HEK293 (cell line): Measurements from ENCODE around the gene NPPA.

Experiments
- CTCF ChIA-PET: fragments of 350-600 bp; formaldehyde crosslinking; extraction: SDS; loops from one replicate; lab custom pipeline; 2021; ENCODE audit warnings: antibody characterized with exemption; lab: Yijun Ruan, JAX
- POLR2A ChIA-PET: fragments of 300-600 bp; formaldehyde crosslinking; extraction: SDS; loops from one replicate; lab custom pipeline; 2020; ENCODE audit warnings: antibody characterized with exemption, inconsistent platforms; lab: Yijun Ruan, JAX
- H3K27ac ChIP-seq: fragments of 200-500 bp; sonication (Bioruptor generic); 2 replicates; pipeline ENCODE4 v1.5.1; 2014; ENCODE audit warnings: low read depth, low read length, control low read depth, inconsistent platforms; ENCODE audit errors: extremely low read depth
- H3K36me3 ChIP-seq, 2 experiments: fragments of 200-500 bp in 1 of 2; sonication (Bioruptor generic) in 1 of 2; 1 replicate in 1 of 2; 2 replicates in 1 of 2; pipeline ENCODE4 v1.5.1; 2014 to 2017; ENCODE audit warnings: inconsistent platforms in 2 of 2, low read length in 2 of 2; ENCODE audit not compliant: control insufficient read depth in 2 of 2, insufficient read depth in 1 of 2
- H3K4me1 ChIP-seq: fragments of 200-500 bp; sonication (Bioruptor generic); 2 replicates; pipeline ENCODE4 v1.5.1; 2014; ENCODE audit warnings: mild to moderate bottlenecking, low read length, inconsistent platforms; ENCODE audit not compliant: control insufficient read depth, insufficient read depth
- H3K4me3 ChIP-seq: 2 replicates; pipeline ENCODE4 v1.5.1; 2011; ENCODE audit warnings: low read depth, mild to moderate bottlenecking, control low read depth, low read length, moderate library complexity
- H3K9me3 ChIP-seq: fragments of 200-500 bp; sonication (Bioruptor generic); 2 replicates; pipeline ENCODE4 v1.5.1; 2014; ENCODE audit warnings: low read depth, low read length, inconsistent platforms; ENCODE audit not compliant: control insufficient read depth, insufficient read depth
- GLIS2 ChIP-seq: fragments of 450-650 bp; formaldehyde crosslinking; IDR thresholded peaks from 2 replicates; pipeline ENCODE4 v1.5.1; 2016; ENCODE audit warnings: missing biosample characterization, missing genetic modification characterization
- INSM2 ChIP-seq: fragments of 450-650 bp; formaldehyde crosslinking; IDR thresholded peaks from 2 replicates; pipeline ENCODE4 v1.5.1; 2016; ENCODE audit warnings: missing biosample characterization, missing genetic modification characterization
- PATZ1 ChIP-seq: fragments of 450-650 bp; formaldehyde crosslinking; IDR thresholded peaks from 2 replicates; pipeline ENCODE4 v1.5.1; 2016; ENCODE audit warnings: missing biosample characterization, missing genetic modification characterization
- PBX3 ChIP-seq: sonication (generic); formaldehyde crosslinking; IDR thresholded peaks from 2 replicates; pipeline ENCODE4 v1.8.1; 2022; ENCODE audit warnings: mild to moderate bottlenecking, moderate library complexity, missing genetic modification reagents
- PRDM4 ChIP-seq: fragments of 450-650 bp; formaldehyde crosslinking; IDR thresholded peaks from 2 replicates; pipeline ENCODE4 v1.5.1; 2017; ENCODE audit warnings: missing biosample characterization, missing genetic modification characterization
- SCRT2 ChIP-seq: fragments of 450-650 bp; formaldehyde crosslinking; IDR thresholded peaks from 2 replicates; pipeline ENCODE4 v1.5.1; 2016; ENCODE audit warnings: missing biosample characterization, missing genetic modification characterization
- YY1 ChIP-seq: fragments of 450-650 bp; formaldehyde crosslinking; IDR thresholded peaks from 2 replicates; pipeline ENCODE4 v1.5.1; 2018; ENCODE audit warnings: missing biosample characterization, missing genetic modification characterization
- ZNF174 ChIP-seq: fragments of 450-650 bp; formaldehyde crosslinking; IDR thresholded peaks from 2 replicates; pipeline ENCODE4 v1.5.0; 2017; ENCODE audit warnings: missing biosample characterization, mild to moderate bottlenecking, missing genetic modification characterization
- ZNF214 ChIP-seq: fragments of 450-650 bp; formaldehyde crosslinking; IDR thresholded peaks from 2 replicates; pipeline ENCODE4 v1.5.1; 2017; ENCODE audit warnings: missing biosample characterization, mild to moderate bottlenecking, missing genetic modification characterization, borderline replicate concordance
- ZNF221 ChIP-seq: fragments of 450-650 bp; formaldehyde crosslinking; IDR thresholded peaks from 2 replicates; pipeline ENCODE4 v1.5.1; 2017; ENCODE audit warnings: missing biosample characterization, missing genetic modification characterization, borderline replicate concordance
- ZNF23 ChIP-seq: fragments of 450-650 bp; formaldehyde crosslinking; IDR thresholded peaks from 2 replicates; pipeline ENCODE4 v1.5.1; 2016; ENCODE audit warnings: missing biosample characterization, missing genetic modification characterization, borderline replicate concordance
- ZNF341 ChIP-seq: fragments of 450-650 bp; formaldehyde crosslinking; IDR thresholded peaks from 2 replicates; pipeline ENCODE4; 2016; ENCODE audit warnings: low read depth, missing biosample characterization, missing genetic modification characterization
- ZNF426 ChIP-seq: fragments of 450-650 bp; formaldehyde crosslinking; IDR thresholded peaks from 2 replicates; pipeline ENCODE4 v1.5.1; 2017; ENCODE audit warnings: missing biosample characterization, missing genetic modification characterization, mild to moderate bottlenecking, inconsistent platforms, moderate library complexity
- ZNF530 ChIP-seq: fragments of 450-650 bp; formaldehyde crosslinking; IDR thresholded peaks from 2 replicates; pipeline ENCODE4 v1.5.1; 2016; ENCODE audit warnings: low read depth, missing biosample characterization, missing genetic modification characterization
- ZNF548 ChIP-seq: fragments of 450-650 bp; formaldehyde crosslinking; IDR thresholded peaks from 2 replicates; pipeline ENCODE4 v1.5.1; 2016; ENCODE audit warnings: missing biosample characterization, missing genetic modification characterization
- ZNF624 ChIP-seq: fragments of 450-650 bp; formaldehyde crosslinking; IDR thresholded peaks from 2 replicates; pipeline ENCODE4 v1.5.1; 2017; ENCODE audit warnings: missing biosample characterization, missing genetic modification characterization
- ZNF639 ChIP-seq: fragments of 450-650 bp; formaldehyde crosslinking; IDR thresholded peaks from 2 replicates; pipeline ENCODE4 v1.5.1; 2016; ENCODE audit warnings: missing biosample characterization, missing genetic modification characterization
- ZNF664 ChIP-seq: fragments of 450-650 bp; formaldehyde crosslinking; IDR thresholded peaks from 2 replicates; pipeline ENCODE4 v1.5.1; 2016; ENCODE audit warnings: missing biosample characterization, missing genetic modification characterization
- ZNF777 ChIP-seq: fragments of 450-650 bp; formaldehyde crosslinking; IDR thresholded peaks from 2 replicates; pipeline ENCODE4 v1.5.1; 2017; ENCODE audit warnings: missing biosample characterization, missing genetic modification characterization, borderline replicate concordance
- ZNF792 ChIP-seq: fragments of 450-650 bp; formaldehyde crosslinking; IDR thresholded peaks from 2 replicates; pipeline ENCODE4 v1.5.1; 2016; ENCODE audit warnings: missing biosample characterization, missing genetic modification characterization

NPPA gene

GRCh38 chr1:11825131-11825530 lies 22.5 kb downstream of the NPPA start:
- Histone ChIP-seq H3K4me1 (no peaks in the 10 kb centered on the region), H3K36me3 (peaks cover 5 to 87% of the 10 kb centered on the region in 2 experiments; a peak in 2 of 3 replicates), H3K4me3 (no peak overlapping the region), H3K9me3 (no peaks in the 10 kb centered on the region), H3K27ac (no peak overlapping the region)
- ChIA-PET CTCF (interaction anchor here (0.8 to 1.4 kb wide), 2 partner anchors 13 to 68 kb away, joined by 4 to 7 read pairs; no protein-coding TSS in a partner anchor), POLR2A (no interaction called here)
- TF ChIP-seq ZNF23 (tag by site-specific recombination) (no peak), YY1 (tag by site-specific recombination) (no peak), ZNF792 (no peak), SCRT2 (tag by site-specific recombination) (no peak), ZNF174 (tag by site-specific recombination) (no peak), ZNF214 (tag by site-specific recombination) (no peak), ZNF530 (tag by site-specific recombination) (no peak), PATZ1 (tag by site-specific recombination) (no peak), PBX3 (no peak), ZNF777 (tag by site-specific recombination) (no peak), ZNF341 (tag by site-specific recombination) (no peak), ZNF548 (tag by site-specific recombination) (no peak), ZNF639 (no peak), GLIS2 (no peak), INSM2 (tag by site-specific recombination) (no peak), ZNF221 (no peak), ZNF426 (tag by site-specific recombination) (no peak), ZNF664 (no peak), ZNF624 (tag by site-specific recombination) (no peak), PRDM4 (tag by site-specific recombination) (no peak)
